Ovary (tissue), 3 donors: ENCODE results near the gene ANKRD66.

Source experiments
- CTCF ChIP-seq, 3 donors: fragments of 450-650 bp in 2 of 3; fragments of 200-600 bp in 1 of 3; IDR thresholded peaks; one replicate each; pipeline versions ENCODE4 v1.5.1 to v1.8.0; 2016 to 2022; ENCODE audit warnings: antibody characterized with exemption in 3 of 3, mild to moderate bottlenecking in 1 of 3
- EP300 ChIP-seq: sonication (generic); formaldehyde crosslinking; IDR thresholded peaks from one replicate; pipeline ENCODE4 v1.6.1; 2017; ENCODE audit warnings: antibody characterized with exemption
- donor health status: DM: no; HTN: no; CAD: no.

GRCh38 chr6:46743425-46744158 is 3.1 kb upstream of the ANKRD66 start:
- TF ChIP-seq CTCF (IDR thresholded peaks at IDR 0.05) (no peak), EP300 (no peak)
